Glomerular visceral epithelial cell (primary cell): ENCODE data around the gene LBP.
"Not testable (repeated sequence)": the region's sequence is repeated elsewhere in the genome, so short reads cannot be mapped to it uniquely, and the experiment has no call there.

ENCODE experiments used
- DNase-seq: peaks from one replicate; pipeline ENCODE4 v3.0.0-alpha.2; 2016; ENCODE audit errors: extremely low spot score

The LBP gene

GRCh38 chr20:38350879-38351775, 4.8 kb downstream of the LBP start:
- no peak for DNase-seq

- peak; percentile 29 for DNase-seq
These were observed 7.0 kb downstream of the LBP start for GRCh38 chr20:38353316-38353715.

GRCh38 chr20:38354227-38354626, 7.9 kb downstream of the LBP start:
- DNase-seq: no peak

- no peak for DNase-seq
These were observed 9.1 kb downstream of the LBP start for GRCh38 chr20:38355161-38356012.

- DNase-seq: no peak
These were observed 11.4 kb downstream of the LBP start for GRCh38 chr20:38357653-38358207.

GRCh38 chr20:38358556-38358955, 12.3 kb downstream of the LBP start:
- no peak for DNase-seq

- no peak for DNase-seq
These were observed 16.9 kb downstream of the LBP start for GRCh38 chr20:38363004-38363747.

- no peak for DNase-seq
These were observed 23.1 kb downstream of the LBP start for GRCh38 chr20:38369389-38369788.

GRCh38 chr20:38372806-38373205, 26.5 kb downstream of the LBP start:
- no peak for DNase-seq

GRCh38 chr20:38373231-38373867, 27.1 kb downstream of the LBP start:
- no peak for DNase-seq

- DNase-seq: no peak
These were observed 27.6 kb downstream of the LBP start for GRCh38 chr20:38373898-38374297.

GRCh38 chr20:38377039-38377685, 30.9 kb downstream of the LBP start:
- no peak for DNase-seq

GRCh38 chr20:38377838-38378237, 31.6 kb downstream of the LBP start:
- DNase-seq: not testable (repeated sequence)

GRCh38 chr20:38383147-38383546, 36.9 kb downstream of the LBP start:
- DNase-seq: no peak

- no peak for DNase-seq
These were observed 39.7 kb downstream of the LBP start for GRCh38 chr20:38386004-38386403.

GRCh38 chr20:38386851-38387250, 40.6 kb downstream of the LBP start:
- DNase-seq: no peak

- no peak for DNase-seq
These were observed 41.7 kb downstream of the LBP start for GRCh38 chr20:38387953-38388352.

- no peak for DNase-seq
These were observed 46.1 kb downstream of the LBP start for GRCh38 chr20:38392356-38392755.

- no peak for DNase-seq
These were observed 47.0 kb downstream of the LBP start for GRCh38 chr20:38393259-38393658.

- DNase-seq: no peak
These were observed 48.9 kb downstream of the LBP start for GRCh38 chr20:38395165-38395564.
